ENCODE results near the gene GPATCH8.
A peak's percentile ranks its signal among the peaks of the same experiment; 100 is the strongest.
"Not testable (repeated sequence)": the region's sequence is repeated elsewhere in the genome, so short reads cannot be mapped to it uniquely, and the experiment has no call there.

Gene GPATCH8

GRCh38 chr17:44390250-44390870, 112.8 kb downstream of the GPATCH8 start:
- no peak for DNase-seq

GRCh38 chr17:44389723-44390202, 113.4 kb downstream of the GPATCH8 start:
- DNase-seq: no peak

- no peak for DNase-seq
Measured at GRCh38 chr17:44389281-44389680, 113.9 kb downstream of the GPATCH8 start, which contains the start of gene ITGA2B. ITGA2B (minus strand) TSS chr17:44389649; CDS start chr17:44389473, 176 bp downstream.

- no peak for DNase-seq
Measured at GRCh38 chr17:44387804-44388203, 115.4 kb downstream of the GPATCH8 start.

- no peak for DNase-seq
Measured at GRCh38 chr17:44386182-44386525, 117.1 kb downstream of the GPATCH8 start.

GRCh38 chr17:44385287-44386181, 117.7 kb downstream of the GPATCH8 start:
- peak; percentile 79 to 84 for DNase-seq

- DNase-seq: no peak
Measured at GRCh38 chr17:44384823-44385286, 118.4 kb downstream of the GPATCH8 start.

- no peak for DNase-seq
Measured at GRCh38 chr17:44384281-44384822, 118.9 kb downstream of the GPATCH8 start.

- no peak for DNase-seq
Measured at GRCh38 chr17:44383861-44384260, 119.3 kb downstream of the GPATCH8 start.

GRCh38 chr17:44383363-44383762, 119.8 kb downstream of the GPATCH8 start:
- no peak for DNase-seq

- no peak for DNase-seq
Measured at GRCh38 chr17:44382917-44383316, 120.3 kb downstream of the GPATCH8 start.

GRCh38 chr17:44381810-44382305, 121.3 kb downstream of the GPATCH8 start:
- DNase-seq: no peak

- no peak for DNase-seq
Measured at GRCh38 chr17:44380767-44381166, 122.4 kb downstream of the GPATCH8 start.

GRCh38 chr17:44379887-44380286, 123.3 kb downstream of the GPATCH8 start:
- no peak for DNase-seq

GRCh38 chr17:44378171-44378705, 125.0 kb downstream of the GPATCH8 start:
- no peak for DNase-seq

GRCh38 chr17:44376779-44377178, 126.4 kb downstream of the GPATCH8 start:
- no peak for DNase-seq

GRCh38 chr17:44376124-44376523, 127.1 kb downstream of the GPATCH8 start:
- DNase-seq: no peak

- DNase-seq: no peak
Measured at GRCh38 chr17:44375196-44376017, 127.8 kb downstream of the GPATCH8 start.

- DNase-seq: no peak
Measured at GRCh38 chr17:44374306-44375195, 128.7 kb downstream of the GPATCH8 start.

- DNase-seq: no peak
Measured at GRCh38 chr17:44372036-44372435, 131.2 kb downstream of the GPATCH8 start.

- not testable (repeated sequence) for DNase-seq
Measured at GRCh38 chr17:44369414-44370023, 133.7 kb downstream of the GPATCH8 start.

Measured in NCI-H2081 (cell line).